BLaER1 treated with 17β-estradiol and CSF1 and Interleukin-3, amounts not matched to agents 10 nM and 100 nM (cell line): ENCODE results near the gene BSND.

ENCODE experiments used
- H3K27ac ChIP-seq, 11 experiments: shearing (Covaris generic); formaldehyde crosslinking; 2 replicates each; pipeline ENCODE4 v1.8.1; 2022
- H3K27me3 ChIP-seq, 11 experiments: shearing (Covaris generic); formaldehyde crosslinking; 2 replicates each; pipeline ENCODE4 v1.8.1; 2022
- H3K36me3 ChIP-seq, 11 experiments: shearing (Covaris generic); formaldehyde crosslinking; 2 replicates each; pipeline ENCODE4 v1.8.1; 2022
- H3K4me1 ChIP-seq, 10 experiments: shearing (Covaris generic); formaldehyde crosslinking; 2 replicates each; pipeline ENCODE4 v1.8.1; 2022
- H3K4me2 ChIP-seq, 11 experiments: shearing (Covaris generic); formaldehyde crosslinking; 2 replicates each; pipeline ENCODE4 v1.8.1; 2022
- H3K4me3 ChIP-seq, 10 experiments: shearing (Covaris generic); formaldehyde crosslinking; 2 replicates each; pipeline ENCODE4 v1.8.1; 2022
- H3K9ac ChIP-seq, 11 experiments: shearing (Covaris generic); formaldehyde crosslinking; 2 replicates each; pipeline ENCODE4 v1.8.1; 2022
- H3K9me3 ChIP-seq, 11 experiments: shearing (Covaris generic); formaldehyde crosslinking; replicated peaks in 1 of 11; 2 replicates each; pipeline ENCODE4 v1.8.1; 2022
- H4K20me1 ChIP-seq, 11 experiments: shearing (Covaris generic); formaldehyde crosslinking; 2 replicates each; pipeline ENCODE4 v1.8.1; 2022
- Cebpa-rat ChIP-seq, 11 experiments: shearing (Covaris generic); IDR thresholded peaks; 2 replicates each; pipeline ENCODE4 v1.8.1; 2022

The BSND gene

GRCh38 chr1:54998677-54999076 is at the start of gene BSND:
Gene BSND (plus strand): TSS chr1:54998933. CDS start chr1:54999187, 254 bp downstream.
- Histone ChIP-seq H3K9ac (no peak within 1 kb of the TSS), H3K36me3 (no peaks in the 10 kb centered on the region), H3K4me1 (peaks cover 0 to 9% (median 0%) of the 10 kb centered on the region in 10 experiments; a peak in 7 of 20 replicates), H3K27me3 (peaks cover 31 to 47% (median 44%) of the 10 kb centered on the region in 11 experiments), H4K20me1 (no peaks in the 10 kb centered on the region; a peak in 1 of 22 replicates), H3K27ac (no peak within 1 kb of the TSS), H3K9me3 (0 out of 22 replicates have a peak, but pooled peaks cover 0 to 4% (median 0%) of the 10 kb centered on the region in 11 experiments), H3K4me2 (no peak within 1 kb of the TSS), H3K4me3 (no peak within 1 kb of the TSS)
- no peak for TF ChIP-seq Cebpa-rat (IDR thresholded peaks at IDR 0.05)

DNA sequence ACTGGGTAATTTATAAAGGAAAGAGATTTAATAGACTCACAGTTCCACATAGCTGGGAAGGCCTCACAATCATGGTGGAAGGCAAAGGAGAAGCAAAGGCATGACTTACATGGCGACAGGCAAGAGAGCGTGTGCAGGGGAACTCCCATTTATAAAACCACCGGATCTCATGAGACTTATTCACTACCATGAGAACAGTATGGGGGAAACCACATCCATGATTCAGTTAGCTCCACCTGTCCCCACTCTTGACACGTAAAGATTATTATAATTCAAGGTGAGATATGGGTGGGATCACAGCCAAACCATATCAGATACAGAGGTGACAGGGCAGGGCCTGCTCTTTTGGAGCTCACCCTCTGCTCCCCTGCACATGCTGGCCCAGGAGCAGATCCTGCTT is 49.7 kb upstream of the BSND start:
- no peak for TF ChIP-seq Cebpa-rat (IDR thresholded peaks at IDR 0.05)
- Histone ChIP-seq H3K9me3 (no peaks in the 10 kb centered on the region; a peak in 1 of 22 replicates), H3K36me3 (no peaks in the 10 kb centered on the region), H3K27ac (peak overlapping the region in 3 of 11 experiments; percentile 35 to 54 (median 38); a peak in 6 of 22 replicates), H3K9ac (no peak overlapping the region), H3K4me3 (no peak overlapping the region), H3K4me2 (peak overlapping the region in 7 of 11 experiments; percentile 28 to 71 (median 60); a peak in 13 of 22 replicates), H4K20me1 (no peaks in the 10 kb centered on the region), H3K27me3 (no peaks in the 10 kb centered on the region), H3K4me1 (peaks cover 0 to 56% (median 18%) of the 10 kb centered on the region in 10 experiments; a peak in 14 of 20 replicates)

DNA sequence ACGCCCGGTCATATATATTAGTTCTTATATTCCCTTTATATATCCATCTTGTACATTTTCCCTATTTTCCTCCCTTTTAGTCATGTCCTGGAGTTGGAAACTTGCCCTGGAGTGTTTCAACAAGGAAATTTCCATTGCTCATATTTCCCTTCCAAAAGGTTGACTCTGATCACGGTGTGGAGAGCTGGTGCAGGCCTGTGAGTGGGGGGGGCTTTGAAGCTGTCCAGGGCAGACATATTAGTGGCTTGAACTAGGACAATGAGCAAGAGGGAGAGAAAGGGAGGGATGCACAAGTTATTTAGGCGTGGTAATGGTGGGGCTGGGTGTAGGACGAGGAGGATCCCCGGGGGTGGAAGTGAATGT is 48.7 kb upstream of the BSND start:
- no peak for TF ChIP-seq Cebpa-rat (IDR thresholded peaks at IDR 0.05)
- Histone ChIP-seq H3K9ac (peak overlapping the region in 3 of 11 experiments; percentile 47 to 57 (median 49); a peak in 3 of 22 replicates), H3K4me3 (no peak overlapping the region), H3K27me3 (no peaks in the 10 kb centered on the region), H3K9me3 (peaks cover 0 to 9% (median 0%) of the 10 kb centered on the region in 11 experiments; a peak in 3 of 22 replicates), H3K27ac (peak overlapping the region in 5 of 11 experiments; percentile 30 to 63 (median 56); a peak in 5 of 22 replicates), H4K20me1 (no peaks in the 10 kb centered on the region), H3K4me1 (peaks cover 0 to 56% (median 18%) of the 10 kb centered on the region in 10 experiments; a peak in 14 of 20 replicates), H3K36me3 (no peaks in the 10 kb centered on the region), H3K4me2 (peak overlapping the region in 10 of 11 experiments; percentile 24 to 91 (median 58); a peak in 10 of 22 replicates)

- no peak for TF ChIP-seq Cebpa-rat (IDR thresholded peaks at IDR 0.05)
- H3K4me2 ChIP-seq = peak overlapping the region; percentile 24 to 91 (median 55); a peak in 18 of 22 replicates
- peak overlapping the region in 7 of 11 experiments; percentile 30 to 63 (median 53); a peak in 10 of 22 replicates for H3K27ac ChIP-seq
- H3K27me3 ChIP-seq = no peaks in the 10 kb centered on the region
- peaks cover 0 to 57% (median 18%) of the 10 kb centered on the region in 10 experiments; a peak in 14 of 20 replicates for H3K4me1 ChIP-seq
- H3K4me3 ChIP-seq = no peak overlapping the region
- H4K20me1 ChIP-seq = no peaks in the 10 kb centered on the region
- H3K36me3 ChIP-seq = no peaks in the 10 kb centered on the region
- H3K9me3 ChIP-seq = peaks cover 0 to 12% (median 0%) of the 10 kb centered on the region in 11 experiments; a peak in 3 of 22 replicates
- H3K9ac ChIP-seq = peak overlapping the region in 7 of 11 experiments; percentile 9 to 68 (median 49); a peak in 10 of 22 replicates
These were observed 48.2 kb upstream of the BSND start for GRCh38 chr1:54950369-54951163.

DNA sequence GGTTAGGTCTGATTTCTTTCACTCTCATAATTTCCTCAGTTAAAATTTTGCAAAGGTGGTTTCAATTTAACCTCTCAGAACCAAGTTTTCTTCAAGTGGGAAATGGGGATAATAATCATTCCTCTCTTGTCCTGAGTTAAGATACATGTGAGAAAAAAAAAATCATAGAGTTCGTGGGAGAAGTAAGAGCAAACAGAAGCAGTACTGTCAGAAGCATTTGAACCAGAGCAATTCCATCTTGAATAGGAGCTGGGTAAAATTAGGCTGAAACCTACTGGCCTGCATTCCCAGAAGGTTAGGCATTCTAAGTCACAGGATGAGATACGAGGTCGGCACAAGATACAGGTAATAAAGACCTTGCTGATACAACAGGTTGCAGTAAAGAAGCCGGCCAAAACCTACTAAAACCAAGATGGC is 46.9 kb upstream of the BSND start:
- no peaks in the 10 kb centered on the region for H3K36me3 ChIP-seq
- H3K27ac ChIP-seq = no peak overlapping the region
- no peak for TF ChIP-seq Cebpa-rat (IDR thresholded peaks at IDR 0.05)
- no peak overlapping the region for H3K4me3 ChIP-seq
- peaks cover 0 to 16% (median 7%) of the 10 kb centered on the region in 11 experiments; a peak in 8 of 22 replicates for H3K9me3 ChIP-seq
- H3K27me3 ChIP-seq = no peaks in the 10 kb centered on the region
- no peak overlapping the region for H3K4me2 ChIP-seq
- no peak overlapping the region for H3K9ac ChIP-seq
- peaks cover 0 to 45% (median 17%) of the 10 kb centered on the region in 10 experiments; a peak in 14 of 20 replicates for H3K4me1 ChIP-seq
- H4K20me1 ChIP-seq = no peaks in the 10 kb centered on the region

DNA sequence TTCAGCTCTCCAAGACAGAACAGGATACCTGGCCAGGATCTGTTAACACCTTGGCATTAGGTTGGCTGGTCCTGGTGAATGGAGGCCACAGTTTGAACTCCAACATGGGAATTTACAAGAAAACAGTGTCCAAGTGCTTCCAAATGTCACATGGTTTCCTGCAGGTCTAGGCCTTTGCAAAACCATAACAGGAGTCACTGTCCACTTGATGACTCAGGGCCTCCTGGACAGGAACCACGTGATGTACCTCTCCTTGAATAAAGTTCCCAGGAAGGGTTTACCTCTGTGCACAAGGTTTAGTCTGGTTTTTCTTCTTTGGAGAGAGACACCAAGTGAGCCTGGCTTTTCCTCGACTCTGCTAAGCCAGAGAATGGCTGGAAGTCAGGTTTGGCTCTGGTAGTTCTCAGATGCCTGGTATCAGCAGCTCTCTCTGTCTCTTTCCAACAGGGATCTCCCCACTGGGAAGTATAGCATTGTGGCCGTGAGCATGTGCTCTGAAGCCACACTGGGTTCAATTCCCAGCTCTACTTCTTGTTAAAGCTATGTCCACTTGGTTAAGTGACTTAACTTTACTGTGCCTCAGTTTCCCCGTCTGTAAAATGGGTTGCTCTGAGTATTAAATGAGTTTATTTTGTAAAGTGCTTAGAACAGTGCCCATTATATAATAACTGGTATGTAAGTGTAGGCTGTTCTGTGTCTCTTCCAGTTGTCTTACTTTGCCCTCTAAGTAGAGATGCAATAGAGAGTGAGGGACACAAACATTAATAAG is 45.6 kb upstream of the BSND start:
- H3K9ac ChIP-seq = no peak overlapping the region
- no peaks in the 10 kb centered on the region for H4K20me1 ChIP-seq
- no peaks in the 10 kb centered on the region; a peak in 1 of 22 replicates for H3K36me3 ChIP-seq
- H3K4me1 ChIP-seq = peaks cover 0 to 32% (median 17%) of the 10 kb centered on the region in 10 experiments; a peak in 14 of 20 replicates
- H3K27ac ChIP-seq = no peak overlapping the region
- H3K27me3 ChIP-seq = no peaks in the 10 kb centered on the region
- H3K9me3 ChIP-seq = peaks cover 8 to 26% (median 16%) of the 10 kb centered on the region in 11 experiments
- H3K4me2 ChIP-seq = no peak overlapping the region
- no peak overlapping the region for H3K4me3 ChIP-seq
- TF ChIP-seq Cebpa-rat (IDR thresholded peaks at IDR 0.05) = no peak

- TF ChIP-seq Cebpa-rat (IDR thresholded peaks at IDR 0.05) = no peak
- H4K20me1 ChIP-seq = no peaks in the 10 kb centered on the region
- no peaks in the 10 kb centered on the region for H3K27me3 ChIP-seq
- no peak overlapping the region for H3K4me2 ChIP-seq
- no peak overlapping the region for H3K9ac ChIP-seq
- no peaks in the 10 kb centered on the region; a peak in 1 of 22 replicates for H3K36me3 ChIP-seq
- no peak overlapping the region for H3K4me3 ChIP-seq
- no peak overlapping the region for H3K27ac ChIP-seq
- peaks cover 0 to 25% (median 13%) of the 10 kb centered on the region in 10 experiments; a peak in 14 of 20 replicates for H3K4me1 ChIP-seq
- H3K9me3 ChIP-seq = peaks cover 12 to 31% (median 20%) of the 10 kb centered on the region in 11 experiments
These were observed 44.9 kb upstream of the BSND start for GRCh38 chr1:54953846-54954245.

DNA sequence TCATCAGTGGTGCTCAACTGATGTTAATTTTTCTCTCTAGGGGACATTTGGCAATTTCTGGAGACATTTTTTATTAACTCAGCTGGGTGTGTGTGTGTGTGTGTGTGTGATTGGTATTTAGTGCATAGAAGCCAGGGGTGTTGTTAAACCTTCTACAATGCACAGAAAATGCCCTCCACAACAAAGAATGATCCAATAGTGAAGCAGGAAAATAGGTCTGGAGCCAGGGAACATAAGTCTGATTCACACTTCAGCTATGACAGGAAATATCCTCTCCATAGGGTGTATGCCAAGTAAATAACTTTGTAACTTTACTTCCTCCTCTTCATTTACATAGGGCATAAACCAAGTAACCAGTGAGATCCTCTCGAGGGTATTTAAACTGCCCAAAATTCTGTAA is 43.4 kb upstream of the BSND start:
- TF ChIP-seq Cebpa-rat (IDR thresholded peaks at IDR 0.05) = no peak
- Histone ChIP-seq H3K4me1 (peaks cover 0 to 12% (median 6%) of the 10 kb centered on the region in 10 experiments; a peak in 9 of 20 replicates), H4K20me1 (no peaks in the 10 kb centered on the region), H3K9me3 (peaks cover 26 to 44% (median 34%) of the 10 kb centered on the region in 11 experiments), H3K27ac (no peak overlapping the region), H3K4me3 (no peak overlapping the region), H3K36me3 (no peaks in the 10 kb centered on the region; a peak in 1 of 22 replicates), H3K4me2 (no peak overlapping the region), H3K9ac (no peak overlapping the region), H3K27me3 (no peaks in the 10 kb centered on the region)
